HEK293 (cell line): ENCODE results near the gene COL9A3.

Source experiments
- CTCF ChIA-PET: fragments of 350-600 bp; formaldehyde crosslinking; extraction: SDS; loops from one replicate; lab custom pipeline; 2021; ENCODE audit warnings: antibody characterized with exemption; lab: Yijun Ruan, JAX
- POLR2A ChIA-PET: fragments of 300-600 bp; formaldehyde crosslinking; extraction: SDS; loops from one replicate; lab custom pipeline; 2020; ENCODE audit warnings: antibody characterized with exemption, inconsistent platforms; lab: Yijun Ruan, JAX
- H3K27ac ChIP-seq: fragments of 200-500 bp; sonication (Bioruptor generic); 2 replicates; pipeline ENCODE4 v1.5.1; 2014; ENCODE audit warnings: low read depth, low read length, control low read depth, inconsistent platforms; ENCODE audit errors: extremely low read depth
- H3K36me3 ChIP-seq, 2 experiments: fragments of 200-500 bp in 1 of 2; sonication (Bioruptor generic) in 1 of 2; 1 replicate in 1 of 2; 2 replicates in 1 of 2; pipeline ENCODE4 v1.5.1; 2014 to 2017; ENCODE audit warnings: inconsistent platforms in 2 of 2, low read length in 2 of 2; ENCODE audit not compliant: control insufficient read depth in 2 of 2, insufficient read depth in 1 of 2
- H3K4me1 ChIP-seq: fragments of 200-500 bp; sonication (Bioruptor generic); 2 replicates; pipeline ENCODE4 v1.5.1; 2014; ENCODE audit warnings: mild to moderate bottlenecking, low read length, inconsistent platforms; ENCODE audit not compliant: control insufficient read depth, insufficient read depth
- H3K4me3 ChIP-seq: 2 replicates; pipeline ENCODE4 v1.5.1; 2011; ENCODE audit warnings: low read depth, mild to moderate bottlenecking, control low read depth, low read length, moderate library complexity
- H3K9me3 ChIP-seq: fragments of 200-500 bp; sonication (Bioruptor generic); 2 replicates; pipeline ENCODE4 v1.5.1; 2014; ENCODE audit warnings: low read depth, low read length, inconsistent platforms; ENCODE audit not compliant: control insufficient read depth, insufficient read depth
- GLIS1 ChIP-seq: fragments of 450-650 bp; formaldehyde crosslinking; IDR thresholded peaks from 2 replicates; pipeline ENCODE4 v1.5.1; 2016; ENCODE audit warnings: missing biosample characterization, missing genetic modification characterization
- KLF10 ChIP-seq: fragments of 450-650 bp; IDR thresholded peaks from 2 replicates; pipeline ENCODE4 v1.5.1; 2018; ENCODE audit warnings: missing biosample characterization, mild to moderate bottlenecking, missing genetic modification characterization
- KLF16 ChIP-seq: fragments of 450-650 bp; formaldehyde crosslinking; IDR thresholded peaks from 2 replicates; pipeline ENCODE4 v1.5.1; 2017; ENCODE audit warnings: missing biosample characterization, missing genetic modification characterization
- KLF17 ChIP-seq: fragments of 450-650 bp; formaldehyde crosslinking; IDR thresholded peaks from 2 replicates; pipeline ENCODE4 v1.5.1; 2016; ENCODE audit warnings: missing biosample characterization, missing genetic modification characterization
- KLF8 ChIP-seq: fragments of 450-650 bp; formaldehyde crosslinking; IDR thresholded peaks from 2 replicates; pipeline ENCODE4 v1.5.1; 2016; ENCODE audit warnings: missing biosample characterization, missing genetic modification characterization
- MEIS1 ChIP-seq: sonication (generic); formaldehyde crosslinking; IDR thresholded peaks from 2 replicates; pipeline ENCODE4 v1.8.1; 2022; ENCODE audit warnings: missing genetic modification reagents, mild to moderate bottlenecking, borderline replicate concordance
- OSR2 ChIP-seq: fragments of 450-650 bp; formaldehyde crosslinking; IDR thresholded peaks from 2 replicates; pipeline ENCODE4 v1.5.1; 2016; ENCODE audit warnings: missing biosample characterization, missing genetic modification characterization
- PATZ1 ChIP-seq: fragments of 450-650 bp; formaldehyde crosslinking; IDR thresholded peaks from 2 replicates; pipeline ENCODE4 v1.5.1; 2016; ENCODE audit warnings: missing biosample characterization, missing genetic modification characterization
- PBX3 ChIP-seq: sonication (generic); formaldehyde crosslinking; IDR thresholded peaks from 2 replicates; pipeline ENCODE4 v1.8.1; 2022; ENCODE audit warnings: mild to moderate bottlenecking, moderate library complexity, missing genetic modification reagents
- RBAK ChIP-seq: fragments of 450-650 bp; formaldehyde crosslinking; IDR thresholded peaks from 2 replicates; pipeline ENCODE4 v1.5.1; 2016; ENCODE audit warnings: missing biosample characterization, missing genetic modification characterization
- SCRT2 ChIP-seq: fragments of 450-650 bp; formaldehyde crosslinking; IDR thresholded peaks from 2 replicates; pipeline ENCODE4 v1.5.1; 2016; ENCODE audit warnings: missing biosample characterization, missing genetic modification characterization
- YY2 ChIP-seq: fragments of 450-650 bp; formaldehyde crosslinking; IDR thresholded peaks from 2 replicates; pipeline ENCODE4 v1.5.1; 2016; ENCODE audit warnings: missing biosample characterization, missing genetic modification characterization
- ZBTB17 ChIP-seq: fragments of 450-650 bp; formaldehyde crosslinking; IDR thresholded peaks from 2 replicates; pipeline ENCODE4 v1.5.1; 2016; ENCODE audit warnings: missing biosample characterization, missing genetic modification characterization
- ZBTB48 ChIP-seq: fragments of 450-650 bp; formaldehyde crosslinking; IDR thresholded peaks from 2 replicates; pipeline ENCODE4 v1.5.1; 2016; ENCODE audit warnings: missing biosample characterization, missing genetic modification characterization
- ZFHX2 ChIP-seq: fragments of 450-650 bp; formaldehyde crosslinking; conservative IDR thresholded peaks from 2 replicates; pipeline ENCODE4 v1.5.1; 2016; ENCODE audit warnings: missing biosample characterization, missing genetic modification characterization
- ZFP69B ChIP-seq: fragments of 450-650 bp; formaldehyde crosslinking; IDR thresholded peaks from 2 replicates; pipeline ENCODE4 v1.5.1; 2016; ENCODE audit warnings: missing biosample characterization, missing genetic modification characterization
- ZNF132 ChIP-seq: fragments of 450-650 bp; formaldehyde crosslinking; IDR thresholded peaks from 2 replicates; pipeline ENCODE4 v1.5.1; 2017; ENCODE audit warnings: missing biosample characterization, missing genetic modification characterization, borderline replicate concordance
- ZNF2 ChIP-seq: fragments of 450-650 bp; formaldehyde crosslinking; IDR thresholded peaks from 2 replicates; pipeline ENCODE4 v1.5.1; 2016; ENCODE audit warnings: missing biosample characterization, missing genetic modification characterization
- ZNF221 ChIP-seq: fragments of 450-650 bp; formaldehyde crosslinking; IDR thresholded peaks from 2 replicates; pipeline ENCODE4 v1.5.1; 2017; ENCODE audit warnings: missing biosample characterization, missing genetic modification characterization, borderline replicate concordance
- ZNF394 ChIP-seq: fragments of 450-650 bp; formaldehyde crosslinking; IDR thresholded peaks from 2 replicates; pipeline ENCODE4 v1.5.1; 2016; ENCODE audit warnings: missing biosample characterization, missing genetic modification characterization, mild to moderate bottlenecking, moderate library complexity, borderline replicate concordance
- ZNF548 ChIP-seq: fragments of 450-650 bp; formaldehyde crosslinking; IDR thresholded peaks from 2 replicates; pipeline ENCODE4 v1.5.1; 2016; ENCODE audit warnings: missing biosample characterization, missing genetic modification characterization
- ZNF585B ChIP-seq: fragments of 450-650 bp; formaldehyde crosslinking; IDR thresholded peaks from 2 replicates; pipeline ENCODE4 v1.5.1; 2016; ENCODE audit warnings: missing biosample characterization, missing genetic modification characterization
- ZNF600 ChIP-seq: fragments of 450-650 bp; formaldehyde crosslinking; IDR thresholded peaks from 2 replicates; pipeline ENCODE4 v1.5.1; 2016; ENCODE audit warnings: missing biosample characterization, missing genetic modification characterization
- ZNF610 ChIP-seq: fragments of 450-650 bp; formaldehyde crosslinking; IDR thresholded peaks from 2 replicates; pipeline ENCODE4 v1.5.1; 2016; ENCODE audit warnings: missing biosample characterization, missing genetic modification characterization, borderline replicate concordance
- ZNF629 ChIP-seq: fragments of 450-650 bp; formaldehyde crosslinking; IDR thresholded peaks from 2 replicates; pipeline ENCODE4 v1.5.1; 2017; ENCODE audit warnings: missing biosample characterization, missing genetic modification characterization
- ZNF692 ChIP-seq: fragments of 450-650 bp; formaldehyde crosslinking; IDR thresholded peaks from 2 replicates; pipeline ENCODE4 v1.5.1; 2016; ENCODE audit warnings: missing biosample characterization, missing genetic modification characterization
- ZNF791 ChIP-seq: fragments of 450-650 bp; formaldehyde crosslinking; IDR thresholded peaks from 2 replicates; pipeline ENCODE4 v1.5.1; 2016; ENCODE audit warnings: missing biosample characterization, missing genetic modification characterization
- ZXDB ChIP-seq: fragments of 450-650 bp; formaldehyde crosslinking; IDR thresholded peaks from 2 replicates; pipeline ENCODE4 v1.5.1; 2016; ENCODE audit warnings: missing biosample characterization, missing genetic modification characterization
- TF ChIP-seq, protein P1 (sequence below): fragments of 450-650 bp; formaldehyde crosslinking; IDR thresholded peaks from 2 replicates; pipeline ENCODE4 v1.5.1; 2016; ENCODE audit warnings: missing biosample characterization, missing genetic modification characterization
- TF ChIP-seq, protein P2 (sequence below): fragments of 450-650 bp; formaldehyde crosslinking; IDR thresholded peaks from 2 replicates; pipeline ENCODE4 v1.5.1; 2016; ENCODE audit warnings: missing biosample characterization, missing genetic modification characterization

COL9A3 gene

GRCh38 chr20:62861726-62862336, 45.0 kb downstream of the COL9A3 start, which contains the start of gene TCFL5:
TCFL5 (minus strand) TSS chr20:62861822; CDS start chr20:62861670, 152 bp downstream.
- H3K4me3 ChIP-seq, result peak within 1 kb of the TSS; percentile 61
- no peaks in the 10 kb centered on the region for H3K9me3 ChIP-seq
- POLR2A ChIA-PET, result interaction anchor here (0.6 to 1.3 kb wide), 7 partner anchors 12 to 537 kb away, joined by 3 to 7 read pairs (median 4); partner anchors contain the start of gene MRGBP
- peaks cover 0 to 25% of the 10 kb centered on the region in 2 experiments; a peak in 1 of 3 replicates for H3K36me3 ChIP-seq
- H3K4me1 ChIP-seq, result no peaks in the 10 kb centered on the region
- H3K27ac ChIP-seq, result peak within 1 kb of the TSS; percentile 74; the same call in 1 of the 2 replicates
- CTCF ChIA-PET, result interaction anchor here (0.6 kb wide), 1 partner anchor 30 kb away, joined by 4 read pairs; no protein-coding TSS in a partner anchor
- TF ChIP-seq MEIS1 (CRISPR knock-in tag) (no peak), GLIS1 (peak; percentile 87), KLF10 (tag by site-specific recombination) (peak; percentile 56; the same call in 1 of the 2 replicates), KLF16 (peak; percentile 72; the same call in 1 of the 2 replicates), RBAK (no peak), KLF8 (tag by site-specific recombination) (peak; percentile 90), YY2 (tag by site-specific recombination) (no peak), ZNF394 (peak; percentile 42; the same call in 1 of the 2 replicates), OSR2 (tag by site-specific recombination) (peak; percentile 23; the same call in 1 of the 2 replicates), PATZ1 (peak; percentile 54; the same call in 1 of the 2 replicates), ZNF221 (tag by site-specific recombination) (no peak), ZNF585B (no peak), ZNF791 (tag by site-specific recombination) (no peak), KLF17 (tag by site-specific recombination) (peak; percentile 75; the same call in 1 of the 2 replicates), PBX3 (0 out of 2 replicates have a peak, but pooled peaks have one; percentile 29), ZFP69B (peak; percentile 90), ZNF548 (tag by site-specific recombination) (no peak), SCRT2 (tag by site-specific recombination) (peak; percentile 24; the same call in 1 of the 2 replicates), ZBTB17 (tag by site-specific recombination) (peak; percentile 31; the same call in 1 of the 2 replicates), ZNF2 (tag by site-specific recombination) (peak; percentile 81), ZXDB (tag by site-specific recombination) (peak; percentile 69), ZNF132 (tag by site-specific recombination) (no peak), ZNF629 (tag by site-specific recombination) (peak; percentile 54; the same call in 1 of the 2 replicates), ZNF692 (tag by site-specific recombination) (peak; percentile 83), ZFHX2 (tag by site-specific recombination) (peak; percentile 60), ZBTB48 (tag by site-specific recombination) (peak; percentile 74), ZNF610 (tag by site-specific recombination) (peak; percentile 48; the same call in 1 of the 2 replicates), ZNF600 (tag by site-specific recombination) (peak; percentile 80)
- TF ChIP-seq, protein P1, sequence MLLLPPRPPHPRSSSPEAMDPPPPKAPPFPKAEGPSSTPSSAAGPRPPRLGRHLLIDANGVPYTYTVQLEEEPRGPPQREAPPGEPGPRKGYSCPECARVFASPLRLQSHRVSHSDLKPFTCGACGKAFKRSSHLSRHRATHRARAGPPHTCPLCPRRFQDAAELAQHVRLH (tag by site-specific recombination), result peak; percentile 67; the same call in 1 of the 2 replicates
- TF ChIP-seq, protein P2, sequence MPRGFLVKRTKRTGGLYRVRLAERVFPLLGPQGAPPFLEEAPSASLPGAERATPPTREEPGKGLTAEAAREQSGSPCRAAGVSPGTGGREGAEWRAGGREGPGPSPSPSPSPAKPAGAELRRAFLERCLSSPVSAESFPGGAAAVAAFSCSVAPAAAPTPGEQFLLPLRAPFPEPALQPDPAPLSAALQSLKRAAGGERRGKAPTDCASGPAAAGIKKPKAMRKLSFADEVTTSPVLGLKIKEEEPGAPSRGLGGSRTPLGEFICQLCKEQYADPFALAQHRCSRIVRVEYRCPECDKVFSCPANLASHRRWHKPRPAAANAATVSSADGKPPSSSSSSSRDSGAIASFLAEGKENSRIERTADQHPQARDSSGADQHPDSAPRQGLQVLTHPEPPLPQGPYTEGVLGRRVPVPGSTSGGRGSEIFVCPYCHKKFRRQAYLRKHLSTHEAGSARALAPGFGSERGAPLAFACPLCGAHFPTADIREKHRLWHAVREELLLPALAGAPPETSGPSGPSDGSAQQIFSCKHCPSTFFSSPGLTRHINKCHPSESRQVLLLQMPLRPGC (tag by site-specific recombination), result peak; percentile 61; the same call in 1 of the 2 replicates
